PC-9 (cell line): ENCODE measurements around the gene TMEM97.

ENCODE experiments used
- CTCF ChIP-seq: fragments of 200-600 bp; sonication (generic); conservative IDR thresholded peaks from 2 replicates; pipeline ENCODE4 v1.6.1; 2017; ENCODE audit warnings: mixed run types, antibody characterized with exemption, mild to moderate bottlenecking, moderate library complexity
- EZH2 ChIP-seq: fragments of 200-600 bp; sonication (generic); IDR thresholded peaks from 2 replicates; pipeline ENCODE4 v1.8.0; 2017; ENCODE audit warnings: antibody characterized with exemption, low read depth

- TF ChIP-seq CTCF = no peak
- TF ChIP-seq EZH2 = no peak
These were observed 14.2 kb downstream of the TMEM97 start for GRCh38 chr17:28333083-28333746.
